Gastrocnemius medialis (tissue), 4 donors: ENCODE measurements around the gene ANKRD33B. TPM values are rescaled to one million over a fixed set of nuclear protein-coding genes. Genes with fewer than 3 reads are reported as not detected.
A peak's percentile ranks its signal among the peaks of the same experiment; 100 is the strongest.

Experiments
- ATAC-seq, 2 donors: fragments of 150-250 bp; one replicate each; pipeline ENCODE4 v1.9.1; 2016
- DNase-seq, 2 donors: peaks; one replicate each; pipeline ENCODE4 v3.0.0-alpha.2; 2019
- H3K27ac ChIP-seq, 4 donors: fragments of 200-600 bp; sonication (generic); 1 replicate in 1 of 4; 2 replicates in 3 of 4; pipeline ENCODE4 v1.5.1; 2016 to 2018; ENCODE audit warnings: mild to moderate bottlenecking in 2 of 4, moderate library complexity in 1 of 4
- H3K27me3 ChIP-seq, 3 donors: fragments of 200-600 bp; sonication (generic) in 2 of 3; 1 replicate in 1 of 3; 2 replicates in 2 of 3; pipeline versions ENCODE4 v1.5.1 to v1.6.0; 2016 to 2019; ENCODE audit warnings: mild to moderate bottlenecking in 1 of 3, moderate library complexity in 1 of 3
- H3K36me3 ChIP-seq, 2 donors: fragments of 200-600 bp; sonication (generic) in 1 of 2; one replicate each; pipeline ENCODE4 v1.5.1; 2017 to 2018
- H3K4me1 ChIP-seq, 2 donors: fragments of 200-600 bp; sonication (generic) in 1 of 2; one replicate each; pipeline ENCODE4 v1.5.1; 2016 to 2017; ENCODE audit warnings: mild to moderate bottlenecking in 2 of 2
- H3K4me3 ChIP-seq, 4 donors: fragments of 200-600 bp; sonication (generic) in 3 of 4; 1 replicate in 1 of 4; 2 replicates in 3 of 4; pipeline ENCODE4 v1.5.1; 2016 to 2019; ENCODE audit warnings: mild to moderate bottlenecking in 2 of 4
- H3K9me3 ChIP-seq, 3 donors: fragments of 200-600 bp; sonication (generic) in 2 of 3; 1 replicate in 1 of 3; 2 replicates in 2 of 3; pipeline ENCODE4 v1.5.1; 2016 to 2019
- POLR2A ChIP-seq, 2 donors: fragments of 450-650 bp; IDR thresholded peaks; one replicate each; pipeline ENCODE4 v1.6.1; 2017; ENCODE audit warnings: antibody characterized with exemption in 2 of 2, mild to moderate bottlenecking in 2 of 2, moderate library complexity in 2 of 2
- in situ Hi-C, 4 donors: fragments of 200-750 bp; cut with MboI; loops; one replicate each; pipeline versions ENCODE4 v1.15.0 to v1.8.0; 2017; ENCODE audit warnings: low sequenced_read_pairs in 4 of 4
- intact Hi-C: fragments of 100-400 bp; cut with DNase I; formaldehyde crosslinking; loops from one replicate; pipeline ENCODE4 v1.15.1; 2023; ENCODE audit warnings: low total_unique reads
- total RNA-seq, 4 donors: library from RNA; depleted of rRNA; stranded (reverse); fragments of >200 nt; gene quantifications; one replicate each; pipeline versions ENCODE4 v1.1.0 to v1.2.3, GENCODE V29; 2016
- TF ChIP-seq, protein P1 (sequence below), 5 experiments: fragments of 450-650 bp in 3 of 5; fragments of 200-600 bp in 2 of 5; sonication (generic) in 2 of 5; IDR thresholded peaks in 4 of 5; conservative IDR thresholded peaks in 1 of 5; 1 replicate in 4 of 5; 2 replicates in 1 of 5; pipeline ENCODE4 v1.5.1; 2016 to 2019; ENCODE audit warnings: antibody characterized with exemption in 5 of 5, mild to moderate bottlenecking in 3 of 5, moderate library complexity in 3 of 5

Gene ANKRD33B
- total RNA-seq, 4 donors from 2014 or later = 2.2 to 38.9 (median 15.1) TPM

DNA sequence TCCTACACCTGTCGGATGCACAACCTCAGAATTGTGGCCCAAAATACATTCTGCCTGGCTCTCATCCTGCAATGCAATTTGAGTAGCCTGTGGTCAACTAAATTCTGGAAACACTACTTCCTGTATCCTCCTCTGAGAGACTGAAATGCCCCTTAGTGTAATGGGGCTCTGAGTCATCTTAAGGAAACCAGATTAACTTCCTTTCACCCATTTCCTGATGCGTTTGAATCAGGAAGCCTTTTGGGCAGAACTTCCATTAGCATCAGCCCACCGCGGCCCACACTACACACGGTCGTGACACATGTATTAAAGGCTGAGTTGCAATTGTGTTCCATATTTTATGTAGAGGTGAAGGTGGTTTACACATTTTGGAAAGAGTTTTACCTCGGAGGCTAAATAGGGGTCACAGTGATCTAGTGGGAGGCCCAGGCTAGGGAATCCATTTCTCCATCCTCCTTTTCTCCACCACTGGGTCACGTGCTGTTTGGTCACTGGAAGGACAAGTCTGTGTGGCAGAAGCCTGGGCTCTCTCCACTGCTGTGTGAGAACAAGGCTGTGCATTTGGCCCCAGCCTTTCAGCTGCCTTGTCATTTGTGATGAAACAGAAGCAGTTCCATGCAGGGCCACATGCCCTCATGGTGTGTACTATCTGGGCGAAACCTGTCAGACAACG lies 141.2 kb downstream of the ANKRD33B start:
- Histone ChIP-seq H3K9me3 (no peaks in the 10 kb centered on the region), H3K36me3 (no peaks in the 10 kb centered on the region), H3K4me3 (no peak overlapping the region), H3K4me1 (peaks cover 0 to 2% of the 10 kb centered on the region in 2 donors), H3K27me3 (no peaks in the 10 kb centered on the region), H3K27ac (no peak overlapping the region)
- TF ChIP-seq, protein P1, sequence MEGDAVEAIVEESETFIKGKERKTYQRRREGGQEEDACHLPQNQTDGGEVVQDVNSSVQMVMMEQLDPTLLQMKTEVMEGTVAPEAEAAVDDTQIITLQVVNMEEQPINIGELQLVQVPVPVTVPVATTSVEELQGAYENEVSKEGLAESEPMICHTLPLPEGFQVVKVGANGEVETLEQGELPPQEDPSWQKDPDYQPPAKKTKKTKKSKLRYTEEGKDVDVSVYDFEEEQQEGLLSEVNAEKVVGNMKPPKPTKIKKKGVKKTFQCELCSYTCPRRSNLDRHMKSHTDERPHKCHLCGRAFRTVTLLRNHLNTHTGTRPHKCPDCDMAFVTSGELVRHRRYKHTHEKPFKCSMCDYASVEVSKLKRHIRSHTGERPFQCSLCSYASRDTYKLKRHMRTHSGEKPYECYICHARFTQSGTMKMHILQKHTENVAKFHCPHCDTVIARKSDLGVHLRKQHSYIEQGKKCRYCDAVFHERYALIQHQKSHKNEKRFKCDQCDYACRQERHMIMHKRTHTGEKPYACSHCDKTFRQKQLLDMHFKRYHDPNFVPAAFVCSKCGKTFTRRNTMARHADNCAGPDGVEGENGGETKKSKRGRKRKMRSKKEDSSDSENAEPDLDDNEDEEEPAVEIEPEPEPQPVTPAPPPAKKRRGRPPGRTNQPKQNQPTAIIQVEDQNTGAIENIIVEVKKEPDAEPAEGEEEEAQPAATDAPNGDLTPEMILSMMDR (IDR thresholded peaks at IDR 0.05 in 4 of 5, conservative IDR thresholded peaks at IDR 0.05 in 1 of 5) = no peak
- no peak for TF ChIP-seq POLR2A (IDR thresholded peaks at IDR 0.05)
- ATAC-seq (peak in 1 of 2 donors; percentile 24), DNase-seq (no peak)
- in situ Hi-C loops = no loop called here
- intact Hi-C loops = no loop called here

DNA sequence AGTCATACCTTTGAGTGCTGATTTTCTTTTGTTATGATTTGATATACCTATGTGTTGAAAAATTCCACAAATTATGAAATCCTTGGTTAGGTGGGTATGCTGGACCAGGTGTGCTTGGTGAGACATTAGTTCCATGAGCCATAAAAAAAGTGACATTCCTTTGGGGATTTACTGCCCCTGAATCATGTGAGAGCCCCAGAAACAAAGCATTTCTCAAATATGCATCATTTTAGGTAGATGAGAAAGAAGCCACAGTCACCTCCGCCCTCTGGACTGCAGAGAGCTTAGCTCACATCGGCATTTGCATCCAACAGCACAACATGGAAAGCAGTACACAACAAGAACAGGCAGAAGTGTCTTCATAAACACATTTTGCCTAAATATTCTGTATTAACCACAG lies 141.9 kb downstream of the ANKRD33B start:
- TF ChIP-seq, protein P1 (IDR thresholded peaks at IDR 0.05 in 4 of 5, conservative IDR thresholded peaks at IDR 0.05 in 1 of 5) = no peak
- no peak for TF ChIP-seq POLR2A (IDR thresholded peaks at IDR 0.05)
- H3K4me3 ChIP-seq = no peak overlapping the region
- ATAC-seq (no peak), DNase-seq (no peak)
- H3K4me1 ChIP-seq = peaks cover 0 to 2% of the 10 kb centered on the region in 2 donors
- no peak overlapping the region for H3K27ac ChIP-seq
- H3K9me3 ChIP-seq = no peaks in the 10 kb centered on the region
- intact Hi-C loops (no loop called here), in situ Hi-C loops (no loop called here)
- H3K36me3 ChIP-seq = no peaks in the 10 kb centered on the region
- H3K27me3 ChIP-seq = no peaks in the 10 kb centered on the region

DNA sequence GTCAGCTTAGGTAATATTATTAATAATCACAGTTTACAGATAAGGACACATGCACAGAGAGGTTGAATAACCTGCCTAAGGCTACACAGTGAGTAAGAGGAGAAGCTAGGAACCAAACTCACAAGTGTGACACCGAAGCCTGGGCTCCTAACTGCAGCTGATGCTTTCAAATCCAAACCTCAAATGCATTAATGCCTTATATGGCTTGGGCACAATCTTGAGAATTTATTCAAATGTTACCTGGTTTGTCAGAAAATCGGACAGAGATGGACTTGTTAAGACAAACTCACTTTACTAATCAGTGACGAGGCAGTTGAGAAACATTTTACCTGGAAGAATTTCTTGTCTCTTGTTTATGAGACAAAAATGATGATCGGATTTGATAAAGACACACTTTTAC lies 142.5 kb downstream of the ANKRD33B start:
- Histone ChIP-seq H3K27ac (no peak overlapping the region), H3K9me3 (no peaks in the 10 kb centered on the region), H3K27me3 (no peaks in the 10 kb centered on the region), H3K36me3 (no peaks in the 10 kb centered on the region), H3K4me1 (peaks cover 0 to 2% of the 10 kb centered on the region in 2 donors), H3K4me3 (no peak overlapping the region)
- in situ Hi-C loops = no loop called here
- ATAC-seq = no peak
- intact Hi-C loops = no loop called here
- no peak for DNase-seq
- TF ChIP-seq, protein P1 (IDR thresholded peaks at IDR 0.05 in 4 of 5, conservative IDR thresholded peaks at IDR 0.05 in 1 of 5) = no peak
- TF ChIP-seq POLR2A (IDR thresholded peaks at IDR 0.05) = no peak

Other genes starting within 250 kb of the ANKRD33B start
- 100 to 1,000 TPM; 139 to 173 (median 146) TPM for gene MARCHF6, start 210.4 kb upstream of the ANKRD33B start, total RNA-seq
- under 1 TPM in 1 of 4 donors, not detected in 3; 0.46 TPM for gene ROPN1L, start 122.2 kb upstream of the ANKRD33B start, total RNA-seq
- gene DAP, start 197.2 kb downstream of the ANKRD33B start, total RNA-seq = 10 to 100 TPM in 1 of 4 donors, 1 to 10 TPM in 3; 2.4 to 11.7 (median 3.6) TPM